ENCODE data around the gene RIOX2.

DNA sequence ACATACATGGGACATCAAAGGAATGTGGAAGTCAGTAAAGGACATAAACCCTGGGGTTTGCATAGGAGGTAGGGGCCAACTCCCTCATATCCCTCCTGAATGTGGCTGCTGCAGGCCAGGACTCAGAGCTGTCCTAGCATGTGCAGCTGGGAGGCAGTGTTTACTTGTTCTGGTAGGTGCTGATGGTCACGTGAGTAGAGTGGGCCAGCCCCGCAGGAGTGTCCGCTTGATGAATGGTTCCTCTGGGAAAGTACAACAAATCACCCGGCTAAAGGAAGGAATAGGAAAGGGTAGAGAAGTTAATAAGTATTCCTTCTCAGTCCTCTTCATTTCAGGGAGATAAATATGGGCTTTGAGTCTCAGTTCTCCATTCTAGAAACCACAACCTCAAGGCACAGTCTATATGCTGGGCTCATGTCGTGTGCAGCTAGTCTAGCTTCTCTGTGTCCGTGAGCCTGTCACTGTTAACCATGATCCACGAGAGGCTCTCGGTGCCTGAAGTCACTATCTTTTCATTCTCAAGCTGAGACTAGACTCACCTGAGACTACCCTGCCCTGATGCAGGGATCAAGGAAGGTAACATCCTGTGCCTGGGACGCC lies 17.9 kb downstream of the RIOX2 start:
- TF ChIP-seq, protein P1, sequence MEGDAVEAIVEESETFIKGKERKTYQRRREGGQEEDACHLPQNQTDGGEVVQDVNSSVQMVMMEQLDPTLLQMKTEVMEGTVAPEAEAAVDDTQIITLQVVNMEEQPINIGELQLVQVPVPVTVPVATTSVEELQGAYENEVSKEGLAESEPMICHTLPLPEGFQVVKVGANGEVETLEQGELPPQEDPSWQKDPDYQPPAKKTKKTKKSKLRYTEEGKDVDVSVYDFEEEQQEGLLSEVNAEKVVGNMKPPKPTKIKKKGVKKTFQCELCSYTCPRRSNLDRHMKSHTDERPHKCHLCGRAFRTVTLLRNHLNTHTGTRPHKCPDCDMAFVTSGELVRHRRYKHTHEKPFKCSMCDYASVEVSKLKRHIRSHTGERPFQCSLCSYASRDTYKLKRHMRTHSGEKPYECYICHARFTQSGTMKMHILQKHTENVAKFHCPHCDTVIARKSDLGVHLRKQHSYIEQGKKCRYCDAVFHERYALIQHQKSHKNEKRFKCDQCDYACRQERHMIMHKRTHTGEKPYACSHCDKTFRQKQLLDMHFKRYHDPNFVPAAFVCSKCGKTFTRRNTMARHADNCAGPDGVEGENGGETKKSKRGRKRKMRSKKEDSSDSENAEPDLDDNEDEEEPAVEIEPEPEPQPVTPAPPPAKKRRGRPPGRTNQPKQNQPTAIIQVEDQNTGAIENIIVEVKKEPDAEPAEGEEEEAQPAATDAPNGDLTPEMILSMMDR (IDR thresholded peaks at IDR 0.05), result no peak
- TF ChIP-seq EZH2phosphoT487 (IDR thresholded peaks at IDR 0.05), result no peak
- TF ChIP-seq EZH2 (IDR thresholded peaks at IDR 0.05), result no peak
